Measurements from ENCODE around the gene P4HA3.

Gene P4HA3

GRCh38 chr11:74316772-74317505 lies 5.5 kb upstream of the P4HA3 start:
- no peak for DNase-seq (ENCODE audit: low read depth)

- DNase-seq (ENCODE audit: low read depth) = no peak
These were observed 886 bp upstream of the P4HA3 start for GRCh38 chr11:74312326-74312725.

GRCh38 chr11:74310857-74311256 lies 583 bp downstream of the P4HA3 start:
- DNase-seq (ENCODE audit: low read depth) = no peak

GRCh38 chr11:74307434-74307833 lies 4.0 kb downstream of the P4HA3 start:
- no peak for DNase-seq (ENCODE audit: low read depth)

- no peak for DNase-seq (ENCODE audit: low read depth)
These were observed 4.8 kb downstream of the P4HA3 start for GRCh38 chr11:74306435-74307175.

- no peak for DNase-seq (ENCODE audit: low read depth)
These were observed 12.4 kb downstream of the P4HA3 start for GRCh38 chr11:74299015-74299414.

- DNase-seq (ENCODE audit: low read depth) = no peak
These were observed 14.0 kb downstream of the P4HA3 start for GRCh38 chr11:74297484-74297883.

GRCh38 chr11:74288911-74289310 lies 22.5 kb downstream of the P4HA3 start:
- DNase-seq (ENCODE audit: low read depth) = no peak

- DNase-seq (ENCODE audit: low read depth) = no peak
These were observed 23.3 kb downstream of the P4HA3 start for GRCh38 chr11:74288161-74288560.

- DNase-seq (ENCODE audit: low read depth) = no peak
These were observed 27.0 kb downstream of the P4HA3 start for GRCh38 chr11:74284466-74284865.

- no peak for DNase-seq (ENCODE audit: low read depth)
These were observed 27.8 kb downstream of the P4HA3 start for GRCh38 chr11:74283580-74284180.

- no peak for DNase-seq (ENCODE audit: low read depth)
These were observed 28.5 kb downstream of the P4HA3 start for GRCh38 chr11:74282914-74283371.

- no peak for DNase-seq (ENCODE audit: low read depth)
These were observed 29.0 kb downstream of the P4HA3 start for GRCh38 chr11:74282421-74282820.

- DNase-seq (ENCODE audit: low read depth) = no peak
These were observed 30.9 kb downstream of the P4HA3 start for GRCh38 chr11:74280494-74280893.

- no peak for DNase-seq (ENCODE audit: low read depth)
These were observed 32.2 kb downstream of the P4HA3 start for GRCh38 chr11:74279256-74279655.

GRCh38 chr11:74278721-74279161 lies 32.7 kb downstream of the P4HA3 start:
- DNase-seq (ENCODE audit: low read depth) = no peak

GRCh38 chr11:74278103-74278502 lies 33.3 kb downstream of the P4HA3 start:
- DNase-seq (ENCODE audit: low read depth) = no peak

- DNase-seq (ENCODE audit: low read depth) = no peak
These were observed 34.9 kb downstream of the P4HA3 start for GRCh38 chr11:74276581-74276980.

GRCh38 chr11:74272276-74272675 lies 39.2 kb downstream of the P4HA3 start:
- no peak for DNase-seq (ENCODE audit: low read depth)

- DNase-seq (ENCODE audit: low read depth) = no peak
These were observed 42.2 kb downstream of the P4HA3 start for GRCh38 chr11:74269161-74269811.

- no peak for DNase-seq (ENCODE audit: low read depth)
These were observed 43.0 kb downstream of the P4HA3 start for GRCh38 chr11:74268456-74268855.

GRCh38 chr11:74267014-74267413 lies 44.4 kb downstream of the P4HA3 start:
- no peak for DNase-seq (ENCODE audit: low read depth)

GRCh38 chr11:74265256-74265655 lies 46.2 kb downstream of the P4HA3 start:
- no peak for DNase-seq (ENCODE audit: low read depth)
